GM10847 (cell line): ENCODE data around the gene CTH.

Experiments used
- POLR2A ChIP-seq: IDR thresholded peaks from 2 replicates; pipeline ENCODE4 v1.6.1; 2011; ENCODE audit not compliant: insufficient read length; ENCODE audit errors: extremely low read depth

The CTH gene

DNA sequence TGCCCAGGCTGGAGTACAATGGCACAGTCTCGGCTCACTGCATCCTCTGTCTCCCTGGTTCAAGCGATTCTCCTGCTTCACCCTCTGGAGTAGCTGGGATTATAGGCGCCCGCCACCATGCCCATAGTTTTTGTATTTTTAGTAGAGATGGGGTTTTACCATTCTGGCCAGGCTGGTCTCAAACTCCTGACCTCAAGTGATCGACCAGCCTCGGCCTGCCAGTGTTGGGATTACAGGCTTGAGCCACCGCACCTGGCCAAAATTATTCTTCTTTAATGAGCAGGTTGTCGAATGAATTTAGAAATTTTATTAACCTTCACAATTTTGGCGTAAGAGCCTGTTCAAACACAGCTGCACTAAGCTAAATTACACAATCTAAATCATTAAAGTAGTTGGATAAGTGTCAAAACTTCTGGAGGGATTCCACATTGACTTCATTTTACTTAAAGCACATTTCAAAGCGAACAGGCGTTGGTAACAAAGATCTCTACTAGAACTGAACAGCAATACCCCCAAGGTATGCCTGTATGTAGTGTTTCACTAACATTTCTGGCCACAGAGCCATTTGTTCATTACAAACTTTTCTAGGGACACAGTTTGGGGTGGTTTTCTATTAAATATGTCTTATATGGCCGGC lies 5.2 kb upstream of the CTH start:
- no peak for TF ChIP-seq POLR2A

DNA sequence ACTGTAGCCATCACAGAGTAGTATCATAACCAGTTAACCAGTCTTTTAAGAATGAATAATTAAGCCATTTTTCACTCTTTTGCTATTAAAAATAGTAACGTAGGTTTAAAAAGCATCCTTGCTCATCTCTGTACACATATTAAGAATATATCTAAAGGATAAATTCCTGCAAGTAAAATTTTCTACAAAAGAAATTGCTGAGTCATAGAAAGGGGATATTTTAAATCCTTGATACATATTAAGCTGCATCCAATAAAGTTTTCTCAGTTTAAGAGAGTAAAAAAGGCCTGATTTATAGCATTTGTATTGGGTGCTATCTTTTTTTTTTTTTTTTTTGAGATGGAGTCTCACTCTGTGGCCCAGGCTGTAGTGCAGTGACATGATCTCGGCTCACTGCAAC lies 1.9 kb upstream of the CTH start:
- TF ChIP-seq POLR2A: no peak

DNA sequence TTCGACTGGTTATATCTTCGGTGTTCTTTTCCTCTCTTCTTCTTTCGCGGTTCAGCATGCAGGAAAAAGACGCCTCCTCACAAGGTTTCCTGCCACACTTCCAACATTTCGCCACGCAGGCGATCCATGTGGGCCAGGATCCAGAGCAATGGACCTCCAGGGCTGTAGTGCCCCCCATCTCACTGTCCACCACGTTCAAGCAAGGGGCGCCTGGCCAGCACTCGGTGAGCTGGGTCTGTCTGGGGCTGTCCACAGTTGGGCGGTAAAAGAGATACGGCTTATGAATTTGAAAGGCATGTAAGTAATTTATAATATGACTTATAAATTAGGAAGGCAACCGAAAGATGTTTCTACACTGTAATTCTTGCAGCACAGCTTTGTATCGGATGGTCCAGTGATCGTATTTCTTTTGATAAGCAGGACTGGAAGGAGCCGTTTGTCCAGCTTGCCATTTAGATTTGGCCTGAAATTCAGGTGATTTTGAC lies 334 bp downstream of the CTH start:
- TF ChIP-seq POLR2A: no peak

DNA sequence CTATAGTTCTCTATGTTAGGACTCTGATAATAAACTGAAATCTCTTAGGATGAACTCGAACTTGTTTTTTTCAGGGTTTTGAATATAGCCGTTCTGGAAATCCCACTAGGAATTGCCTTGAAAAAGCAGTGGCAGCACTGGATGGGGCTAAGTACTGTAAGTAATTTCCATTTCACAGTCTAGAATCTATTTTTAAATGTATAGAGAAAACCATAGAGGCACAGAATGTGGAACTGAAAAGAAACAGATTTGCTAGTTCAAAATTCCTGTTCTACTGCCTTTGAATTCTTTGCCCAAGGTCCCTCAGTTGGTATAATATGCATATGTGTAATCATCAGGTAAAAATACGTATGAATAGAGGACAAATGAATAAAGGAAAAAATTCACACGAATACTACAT lies 4.8 kb downstream of the CTH start:
- no peak for TF ChIP-seq POLR2A

DNA sequence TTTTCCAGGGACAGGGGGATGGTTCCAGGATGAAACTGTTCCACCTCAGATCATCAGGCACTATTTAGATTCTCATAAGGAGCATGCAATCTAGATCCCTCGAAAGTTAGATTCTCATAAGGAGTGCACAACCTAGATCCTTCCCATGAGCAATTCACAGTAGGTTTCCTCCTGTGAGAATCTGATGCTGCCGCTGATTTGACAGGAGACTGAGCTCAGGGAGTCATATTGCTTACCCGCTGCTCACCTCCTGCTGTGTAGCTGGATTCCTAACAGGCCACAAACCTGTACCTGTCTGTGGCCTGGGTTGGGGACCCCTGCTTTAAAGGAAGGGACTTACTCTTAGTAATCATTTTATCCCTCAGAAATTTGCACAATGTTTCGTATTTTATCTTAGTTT lies 9.3 kb downstream of the CTH start:
- no peak for TF ChIP-seq POLR2A

DNA sequence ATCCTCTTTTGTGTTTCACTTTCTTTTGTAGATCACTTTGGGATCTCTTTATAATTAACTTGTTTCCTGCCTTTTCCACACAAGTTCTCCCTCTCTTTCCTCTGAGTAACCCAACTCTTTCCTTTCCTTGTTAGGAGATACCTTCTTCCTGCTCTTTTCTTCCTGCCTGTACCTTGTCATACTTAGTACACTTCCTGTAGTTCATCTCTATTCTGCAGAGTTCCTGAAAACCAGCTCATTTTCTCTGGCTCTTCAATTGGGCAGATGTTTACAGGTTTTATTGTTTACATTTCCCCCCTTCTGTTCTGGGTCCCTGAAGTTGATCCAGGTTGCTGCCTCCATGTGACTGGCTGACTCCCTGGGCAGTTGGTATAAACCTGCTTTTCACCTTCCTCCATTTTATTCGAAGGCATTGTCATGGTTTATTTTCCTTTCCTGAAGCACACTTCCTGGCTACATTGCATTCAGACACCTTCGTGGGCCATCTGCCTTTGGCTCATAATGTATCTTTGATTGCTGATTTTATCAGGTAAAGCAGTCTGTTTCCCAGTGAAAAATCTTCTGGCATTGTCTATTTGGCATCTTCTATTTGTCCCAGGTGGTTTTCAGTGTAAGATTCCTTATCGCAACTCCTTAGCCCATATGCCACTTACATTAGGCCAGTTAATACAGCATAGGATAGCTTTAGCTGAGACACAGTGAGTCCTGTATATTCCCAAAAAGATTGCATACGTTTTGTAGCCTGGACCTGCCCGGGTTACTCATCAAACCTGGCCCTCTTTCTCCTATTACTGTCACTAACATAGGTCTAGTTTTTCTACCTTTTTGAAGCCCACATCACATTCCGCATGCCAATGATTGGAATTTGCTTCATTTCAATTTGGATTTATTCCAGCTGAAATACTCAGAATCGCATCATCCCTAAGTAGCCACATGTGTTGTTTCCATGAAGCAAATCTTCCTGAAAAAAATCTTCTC lies 15.4 kb downstream of the CTH start:
- TF ChIP-seq POLR2A: no peak

DNA sequence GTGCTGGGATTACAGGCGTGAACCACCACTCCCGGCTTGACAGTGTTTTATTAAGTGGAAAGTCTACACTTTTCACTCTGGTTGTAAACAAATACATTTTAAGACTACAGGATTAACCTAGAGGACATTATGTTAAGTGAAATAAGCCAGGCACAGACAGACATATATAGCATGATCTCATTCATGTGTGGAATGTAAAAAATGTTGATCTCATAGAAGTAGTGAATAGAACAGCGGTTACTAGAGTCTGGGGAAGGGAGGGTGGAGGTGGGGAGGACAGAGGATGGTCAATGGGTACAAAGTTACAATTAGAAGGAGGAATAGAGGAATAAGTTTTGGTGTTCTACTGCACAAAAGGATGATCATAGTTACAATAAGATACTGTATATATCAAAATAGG lies 16.9 kb downstream of the CTH start:
- no peak for TF ChIP-seq POLR2A

DNA sequence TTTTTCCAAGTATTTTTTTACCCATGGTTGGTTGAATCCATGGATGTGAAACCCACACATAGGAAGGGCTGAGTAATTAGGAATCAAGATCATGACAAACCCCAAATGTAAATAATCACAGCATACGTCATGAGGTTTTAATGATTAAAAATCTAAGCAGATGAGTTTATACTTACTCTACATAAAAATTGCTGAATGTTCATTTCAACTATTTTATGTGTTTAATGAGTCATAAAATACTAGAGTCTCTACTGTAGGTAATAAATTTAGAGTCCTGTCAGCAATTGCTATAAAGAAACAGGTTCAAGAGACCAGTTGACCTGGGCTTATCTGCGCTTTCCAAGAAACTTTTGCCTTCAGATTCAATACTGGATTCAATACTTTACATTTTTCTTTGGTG lies 18.2 kb downstream of the CTH start:
- no peak for TF ChIP-seq POLR2A

DNA sequence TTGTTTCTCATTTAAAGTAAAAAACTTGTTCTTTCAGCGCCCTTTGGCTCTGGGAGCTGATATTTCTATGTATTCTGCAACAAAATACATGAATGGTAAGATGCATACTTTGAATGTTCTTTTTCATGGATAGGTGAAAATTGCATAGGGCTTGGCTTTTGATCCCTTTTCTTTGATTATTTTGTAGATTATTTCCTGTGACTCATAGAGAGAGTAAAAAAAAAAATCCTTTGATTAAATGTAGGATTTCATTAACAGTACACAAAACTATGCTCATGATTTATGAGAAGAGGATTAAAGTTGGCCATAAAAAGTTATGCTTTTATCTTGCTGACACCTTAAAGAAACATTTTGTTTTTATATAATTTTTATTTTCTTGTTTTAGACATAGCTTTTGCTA lies 18.7 kb downstream of the CTH start:
- TF ChIP-seq POLR2A: no peak

DNA sequence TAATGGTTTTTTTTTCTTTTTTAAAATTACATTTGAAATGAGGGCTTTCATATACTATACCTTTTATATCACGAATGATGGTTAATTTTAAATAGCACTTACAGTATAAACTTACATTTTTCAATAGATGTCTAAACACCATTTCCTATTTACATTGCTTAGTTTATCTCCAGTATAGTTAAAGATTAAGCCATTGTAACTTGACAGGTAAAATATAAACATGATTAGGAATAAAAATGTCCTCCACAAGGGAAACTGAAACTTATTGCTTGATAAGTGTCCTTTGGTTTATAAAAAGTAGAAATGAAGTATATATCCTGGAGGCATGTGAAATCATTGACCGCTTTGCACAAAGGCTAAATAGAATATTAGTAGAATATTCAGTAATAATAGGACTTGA lies 20.2 kb downstream of the CTH start:
- TF ChIP-seq POLR2A: no peak

DNA sequence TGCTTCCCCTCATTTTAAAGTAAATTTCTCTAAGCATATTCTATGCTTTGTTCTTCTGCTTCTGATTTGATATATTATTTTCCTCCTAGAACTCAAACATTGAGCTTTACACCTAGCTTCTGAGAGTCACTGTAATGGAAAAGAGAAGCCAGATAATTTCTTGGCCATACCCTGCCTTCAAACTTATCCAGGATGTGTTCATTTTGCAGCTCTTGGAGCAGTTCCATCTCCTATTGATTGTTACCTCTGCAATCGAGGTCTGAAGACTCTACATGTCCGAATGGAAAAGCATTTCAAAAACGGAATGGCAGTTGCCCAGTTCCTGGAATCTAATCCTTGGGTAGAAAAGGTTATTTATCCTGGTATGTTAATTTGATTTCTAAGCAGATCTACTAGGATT lies 20.8 kb downstream of the CTH start:
- no peak for TF ChIP-seq POLR2A

DNA sequence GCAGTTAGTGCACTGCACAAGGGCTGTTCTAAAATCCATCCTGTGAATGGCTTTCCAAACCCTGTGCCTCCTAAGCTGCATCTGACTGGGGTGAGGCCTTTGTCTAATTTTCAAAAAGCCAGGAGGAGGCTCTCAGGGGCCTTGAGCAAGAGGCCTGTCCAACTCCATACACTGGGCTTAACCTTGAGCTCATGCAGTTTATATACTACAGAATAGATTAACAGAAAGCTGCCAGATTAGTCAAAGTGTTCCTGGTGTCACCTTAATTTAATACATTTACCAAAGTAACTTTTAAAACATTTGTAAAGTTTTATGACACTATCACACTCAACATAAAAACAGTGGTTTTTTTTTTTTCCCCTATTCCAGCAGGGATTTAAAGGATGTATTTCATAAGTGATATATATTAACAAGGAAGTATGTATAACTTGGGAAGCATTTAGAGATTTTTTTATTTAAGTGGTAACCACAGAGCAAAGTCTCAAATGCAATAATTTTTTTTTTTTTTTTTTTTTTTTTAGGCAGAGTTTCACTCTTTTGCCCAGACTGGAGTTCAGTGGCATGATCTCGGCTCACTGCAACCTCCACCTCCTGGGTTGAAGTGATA lies 23.3 kb downstream of the CTH start:
- TF ChIP-seq POLR2A: no peak

DNA sequence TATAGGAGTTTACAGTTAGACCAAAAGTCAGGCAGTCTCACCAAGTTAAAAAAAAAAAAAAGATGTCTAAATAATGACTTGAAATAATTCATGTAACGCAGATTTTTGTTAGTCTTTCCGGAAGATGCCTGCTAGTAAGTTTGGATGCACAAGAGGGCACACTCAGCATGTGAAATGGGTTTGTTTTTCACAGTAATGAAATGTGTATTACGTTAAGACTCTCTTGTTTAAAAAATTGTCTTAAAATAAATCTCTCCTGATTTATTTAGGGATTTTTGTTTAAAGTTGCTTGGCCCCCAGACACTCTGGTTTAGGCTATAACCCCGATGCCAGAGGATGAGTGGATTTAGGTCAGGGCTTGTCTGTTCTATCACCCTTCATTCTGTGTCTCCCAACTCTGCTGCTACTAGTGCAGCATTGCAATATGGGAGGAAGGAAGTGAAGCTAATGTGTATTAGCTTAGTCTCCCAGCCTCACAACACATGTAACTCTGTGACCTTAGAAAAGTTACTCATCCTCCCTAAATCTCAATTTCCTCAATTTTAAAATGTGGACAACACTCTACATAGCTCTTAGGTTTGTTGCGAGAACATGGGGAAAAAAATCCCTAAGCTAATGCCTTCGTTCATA lies 25.7 kb downstream of the CTH start:
- TF ChIP-seq POLR2A: no peak

DNA sequence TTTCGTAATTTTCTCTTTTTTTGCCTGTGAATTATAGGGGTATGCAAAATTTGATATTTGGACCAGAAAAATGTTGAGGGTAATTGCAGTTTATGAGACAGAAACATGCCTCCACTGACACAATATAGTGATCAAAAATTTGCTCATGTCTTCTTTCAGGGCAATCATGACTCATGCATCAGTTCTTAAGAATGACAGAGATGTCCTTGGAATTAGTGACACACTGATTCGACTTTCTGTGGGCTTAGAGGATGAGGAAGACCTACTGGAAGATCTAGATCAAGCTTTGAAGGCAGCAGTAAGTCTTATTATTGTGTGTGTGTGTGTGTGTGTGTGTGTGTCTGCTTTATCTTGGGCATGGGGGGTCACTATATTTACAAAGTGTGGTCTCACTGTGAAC lies 27.5 kb downstream of the CTH start:
- TF ChIP-seq POLR2A: no peak

DNA sequence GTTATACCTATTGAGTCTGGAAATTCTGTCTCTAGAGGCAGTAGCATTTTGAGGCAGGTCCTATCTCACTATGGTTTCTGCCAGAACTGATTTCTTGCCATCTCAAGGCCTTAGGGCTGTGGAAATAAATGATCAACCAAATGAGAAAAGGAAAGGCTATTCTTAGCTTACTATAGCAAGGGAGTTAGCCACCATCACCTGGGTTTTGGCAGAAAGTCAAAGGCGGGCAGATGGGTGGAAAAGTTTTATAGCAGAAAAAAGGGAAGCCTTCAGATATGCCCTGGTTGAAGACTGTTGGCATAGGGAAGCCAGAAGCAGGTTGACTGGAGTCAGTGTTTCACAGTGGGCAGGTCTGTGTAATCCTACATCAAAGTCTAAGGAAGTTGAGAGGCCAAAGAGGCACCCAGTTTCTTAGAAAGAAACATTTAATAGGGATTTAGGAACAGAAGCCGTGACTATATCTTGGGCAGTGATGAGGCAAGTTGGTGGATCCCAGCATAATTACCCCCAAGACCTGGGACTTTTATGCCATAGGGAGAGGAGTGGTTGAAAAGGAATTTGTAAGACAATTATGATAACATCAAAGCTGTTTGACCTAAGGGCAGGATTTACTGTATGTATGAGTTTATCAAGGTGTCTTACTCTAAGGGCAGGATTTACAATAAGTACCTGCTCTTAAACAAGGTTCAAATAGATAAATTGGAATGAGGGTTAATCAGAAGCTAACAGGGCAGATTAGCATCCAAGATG lies 29.7 kb downstream of the CTH start:
- no peak for TF ChIP-seq POLR2A
